Progenitor cell of endocrine pancreas (in vitro differentiated cells): ENCODE results near the gene GTPBP6. TPM values are rescaled to one million over a fixed set of nuclear protein-coding genes. Genes with fewer than 3 reads are reported as not detected.
"Not testable (repeated sequence)": the region's sequence is repeated elsewhere in the genome, so short reads cannot be mapped to it uniquely, and the experiment has no call there.

Source experiments
- DNase-seq: peaks from one replicate; pipeline ENCODE4 v3.0.0; 2021; ENCODE audit warnings: low spot score; ENCODE audit not compliant: unreplicated experiment
- H3K27ac Mint-ChIP-seq: 2 replicates; pipeline ENCODE4 v1.8.0; 2021; ENCODE audit warnings: mild to moderate bottlenecking, moderate library complexity, mixed read lengths
- H3K27me3 Mint-ChIP-seq: 2 replicates; pipeline ENCODE4 v1.8.0; 2021; ENCODE audit warnings: mixed read lengths
- H3K36me3 Mint-ChIP-seq: 2 replicates; pipeline ENCODE4 v1.8.0; 2022; ENCODE audit warnings: mixed read lengths; ENCODE audit not compliant: insufficient read depth
- H3K4me1 Mint-ChIP-seq: 2 replicates; pipeline ENCODE4 v1.8.0; 2021; ENCODE audit warnings: low read depth, mixed read lengths
- H3K4me3 Mint-ChIP-seq: 2 replicates; pipeline ENCODE4 v1.8.0; 2021; ENCODE audit warnings: low read depth, mild to moderate bottlenecking, moderate library complexity, mixed read lengths
- H3K9me3 Mint-ChIP-seq: 2 replicates; pipeline ENCODE4 v1.8.0; 2021; ENCODE audit warnings: low read depth, mixed read lengths
- total RNA-seq: library from RNA; stranded (reverse); gene quantifications from 2 replicates; pipeline ENCODE4 v1.2.1, GENCODE V29; 2021
- TF ChIP-seq, protein P1 (sequence below): fragments of 200-600 bp; sonication (generic); IDR thresholded peaks from one replicate; pipeline ENCODE4 v1.5.0; 2021; ENCODE audit warnings: antibody characterized with exemption, mild to moderate bottlenecking; ENCODE audit not compliant: unreplicated experiment

Gene GTPBP6
- total RNA-seq, 1 donor from 2014 or later: 72.7 TPM

DNA sequence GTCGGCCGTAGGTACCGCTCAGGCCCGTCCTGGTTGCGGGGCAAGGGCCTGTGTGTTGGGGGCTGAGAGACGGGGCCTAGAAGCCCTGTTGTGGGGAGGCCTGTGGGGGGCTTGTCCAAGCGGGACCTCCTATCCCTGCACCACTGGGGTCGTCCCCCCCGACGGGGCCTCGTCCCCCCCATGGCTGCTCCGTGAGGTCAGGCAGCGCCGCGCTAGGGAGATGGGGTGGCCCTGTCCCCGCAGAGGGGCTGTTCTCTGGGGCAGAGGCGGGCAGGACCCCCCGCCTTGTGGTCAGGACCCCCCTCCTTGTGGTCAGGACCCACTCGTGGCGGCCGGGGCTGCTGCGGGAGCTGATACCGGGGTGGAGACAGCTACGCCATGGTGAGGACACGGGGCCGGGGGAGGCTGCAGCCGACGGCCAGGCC lies 12.1 kb upstream of the GTPBP6 start:
- Mint-ChIP-seq H3K36me3 (peaks cover 7% of the 10 kb centered on the region), H3K4me1 (no peaks in the 10 kb centered on the region), H3K9me3 (no peaks in the 10 kb centered on the region), H3K27ac (no peak overlapping the region), H3K27me3 (no peaks in the 10 kb centered on the region), H3K4me3 (no peak overlapping the region)
- DNase-seq: no peak
- TF ChIP-seq, protein P1, sequence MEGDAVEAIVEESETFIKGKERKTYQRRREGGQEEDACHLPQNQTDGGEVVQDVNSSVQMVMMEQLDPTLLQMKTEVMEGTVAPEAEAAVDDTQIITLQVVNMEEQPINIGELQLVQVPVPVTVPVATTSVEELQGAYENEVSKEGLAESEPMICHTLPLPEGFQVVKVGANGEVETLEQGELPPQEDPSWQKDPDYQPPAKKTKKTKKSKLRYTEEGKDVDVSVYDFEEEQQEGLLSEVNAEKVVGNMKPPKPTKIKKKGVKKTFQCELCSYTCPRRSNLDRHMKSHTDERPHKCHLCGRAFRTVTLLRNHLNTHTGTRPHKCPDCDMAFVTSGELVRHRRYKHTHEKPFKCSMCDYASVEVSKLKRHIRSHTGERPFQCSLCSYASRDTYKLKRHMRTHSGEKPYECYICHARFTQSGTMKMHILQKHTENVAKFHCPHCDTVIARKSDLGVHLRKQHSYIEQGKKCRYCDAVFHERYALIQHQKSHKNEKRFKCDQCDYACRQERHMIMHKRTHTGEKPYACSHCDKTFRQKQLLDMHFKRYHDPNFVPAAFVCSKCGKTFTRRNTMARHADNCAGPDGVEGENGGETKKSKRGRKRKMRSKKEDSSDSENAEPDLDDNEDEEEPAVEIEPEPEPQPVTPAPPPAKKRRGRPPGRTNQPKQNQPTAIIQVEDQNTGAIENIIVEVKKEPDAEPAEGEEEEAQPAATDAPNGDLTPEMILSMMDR: no peak

DNA sequence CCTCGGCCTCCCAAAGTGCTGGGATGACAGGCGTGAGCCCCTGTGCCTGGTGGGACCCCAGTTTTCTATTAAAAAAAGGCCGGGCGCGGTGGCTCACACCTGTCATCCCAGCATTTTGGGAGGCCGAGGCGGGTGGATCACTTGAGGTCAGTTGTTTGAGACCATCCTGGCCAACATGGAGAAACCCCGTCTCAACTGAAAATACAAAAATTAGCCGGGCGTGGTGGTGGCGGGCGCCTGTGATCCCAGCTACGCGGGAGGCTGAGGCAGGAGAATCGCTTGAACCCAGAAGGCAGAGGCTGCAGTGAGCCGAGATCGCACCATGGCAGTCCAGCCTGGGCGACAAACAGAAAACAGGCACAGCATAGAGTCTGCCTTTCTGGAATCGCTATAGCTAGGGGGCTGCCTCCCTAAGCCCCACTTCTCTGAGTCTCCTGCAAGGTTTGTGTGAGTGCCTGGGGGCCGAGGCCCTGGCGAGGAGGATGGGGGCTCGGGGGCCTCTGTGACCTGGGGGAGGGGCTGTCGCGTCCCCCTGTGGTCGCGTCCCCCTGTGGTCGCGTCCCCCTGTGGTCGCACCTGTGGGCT lies 11.6 kb upstream of the GTPBP6 start:
- not testable (repeated sequence) for H3K27me3 Mint-ChIP-seq, H3K4me3 Mint-ChIP-seq, H3K27ac Mint-ChIP-seq, H3K9me3 Mint-ChIP-seq, DNase-seq, H3K36me3 Mint-ChIP-seq, H3K4me1 Mint-ChIP-seq

DNA sequence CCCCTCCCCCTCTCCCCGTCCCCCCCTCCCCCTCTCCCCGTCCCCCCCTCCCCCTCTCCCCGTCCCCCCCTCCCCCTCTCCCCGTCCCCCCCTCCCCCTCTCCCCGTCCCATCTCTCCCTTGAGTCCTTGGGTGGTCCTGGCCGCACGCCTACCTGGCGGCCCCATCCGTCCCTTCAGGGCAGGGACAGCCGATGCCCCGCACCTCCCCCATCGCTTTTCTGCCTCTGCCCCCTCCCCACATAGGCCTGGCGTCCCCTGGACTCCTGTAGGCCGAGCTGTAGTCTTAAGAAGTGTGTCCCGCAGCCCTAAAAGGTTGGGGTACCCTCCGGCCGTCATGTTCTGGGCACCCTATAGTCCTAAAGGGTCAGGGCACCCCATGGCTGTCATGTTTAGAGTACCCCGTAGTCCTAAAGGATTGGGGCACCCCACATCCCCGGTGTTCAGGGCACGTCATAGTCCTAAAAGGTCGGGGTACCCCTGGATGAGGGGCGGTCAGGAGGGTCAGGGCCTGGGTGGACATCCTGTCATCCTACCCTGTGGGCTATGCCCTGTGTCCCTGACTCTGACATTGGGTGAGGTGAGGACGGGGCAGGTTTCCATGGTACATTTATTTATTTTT lies 10.8 kb upstream of the GTPBP6 start:
- Mint-ChIP-seq H3K27ac (peak overlapping the region; percentile 89), H3K36me3 (peaks cover 1% of the 10 kb centered on the region), H3K27me3 (no peaks in the 10 kb centered on the region), H3K4me1 (no peaks in the 10 kb centered on the region), H3K9me3 (no peaks in the 10 kb centered on the region), H3K4me3 (no peak overlapping the region)
- DNase-seq: no peak
- TF ChIP-seq, protein P1: no peak

DNA sequence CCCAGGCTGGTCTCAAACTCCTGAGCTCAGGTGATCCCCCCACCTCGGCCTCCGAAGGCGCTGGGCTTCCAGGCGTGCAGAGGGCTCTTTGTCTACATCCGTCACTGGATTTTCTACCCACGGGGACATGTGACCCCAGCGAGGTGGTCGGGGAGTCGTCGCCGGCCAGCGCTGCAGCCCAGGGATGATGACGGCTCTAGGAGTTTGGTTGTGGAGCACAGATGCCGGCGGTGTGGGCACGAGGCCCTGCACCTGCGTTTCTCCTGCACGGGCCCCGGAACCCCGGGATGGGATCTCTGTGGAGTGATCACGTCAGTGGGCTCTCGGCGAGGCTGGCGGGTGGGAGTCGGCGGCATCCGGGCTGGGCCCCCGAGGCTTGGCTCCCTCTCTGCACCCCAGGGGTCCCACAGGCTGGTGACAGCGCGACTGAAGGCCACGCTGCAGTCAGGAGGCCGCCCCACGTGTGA lies 9.1 kb upstream of the GTPBP6 start:
- DNase-seq: no peak
- Mint-ChIP-seq H3K27ac (peak overlapping the region; percentile 62), H3K27me3 (no peaks in the 10 kb centered on the region), H3K36me3 (no peaks in the 10 kb centered on the region), H3K4me1 (peaks cover 4% of the 10 kb centered on the region), H3K4me3 (no peak overlapping the region), H3K9me3 (no peaks in the 10 kb centered on the region)
- TF ChIP-seq, protein P1: no peak

DNA sequence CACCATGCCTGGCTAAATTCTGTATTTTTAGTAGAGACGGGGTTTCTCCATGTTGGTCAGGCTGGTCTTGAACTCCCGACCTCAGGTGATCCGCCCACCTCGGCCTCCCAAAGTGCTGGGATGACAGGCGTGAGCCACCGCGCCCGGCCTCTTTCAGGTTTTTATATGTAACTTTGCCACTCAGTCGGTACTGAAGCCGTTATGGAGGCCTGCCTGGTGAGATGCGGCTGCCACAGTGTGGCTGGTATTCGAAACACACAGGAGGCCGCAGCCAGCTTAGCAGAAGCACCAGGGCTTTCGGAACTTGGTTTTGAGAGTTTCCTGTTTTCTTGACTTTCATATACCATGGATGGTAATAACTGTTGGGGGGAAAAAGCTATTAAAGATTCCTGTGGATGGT lies 6.1 kb upstream of the GTPBP6 start:
- H3K36me3 Mint-ChIP-seq, H3K4me3 Mint-ChIP-seq, DNase-seq, H3K4me1 Mint-ChIP-seq, H3K9me3 Mint-ChIP-seq, H3K27ac Mint-ChIP-seq, H3K27me3 Mint-ChIP-seq: not testable (repeated sequence)

DNA sequence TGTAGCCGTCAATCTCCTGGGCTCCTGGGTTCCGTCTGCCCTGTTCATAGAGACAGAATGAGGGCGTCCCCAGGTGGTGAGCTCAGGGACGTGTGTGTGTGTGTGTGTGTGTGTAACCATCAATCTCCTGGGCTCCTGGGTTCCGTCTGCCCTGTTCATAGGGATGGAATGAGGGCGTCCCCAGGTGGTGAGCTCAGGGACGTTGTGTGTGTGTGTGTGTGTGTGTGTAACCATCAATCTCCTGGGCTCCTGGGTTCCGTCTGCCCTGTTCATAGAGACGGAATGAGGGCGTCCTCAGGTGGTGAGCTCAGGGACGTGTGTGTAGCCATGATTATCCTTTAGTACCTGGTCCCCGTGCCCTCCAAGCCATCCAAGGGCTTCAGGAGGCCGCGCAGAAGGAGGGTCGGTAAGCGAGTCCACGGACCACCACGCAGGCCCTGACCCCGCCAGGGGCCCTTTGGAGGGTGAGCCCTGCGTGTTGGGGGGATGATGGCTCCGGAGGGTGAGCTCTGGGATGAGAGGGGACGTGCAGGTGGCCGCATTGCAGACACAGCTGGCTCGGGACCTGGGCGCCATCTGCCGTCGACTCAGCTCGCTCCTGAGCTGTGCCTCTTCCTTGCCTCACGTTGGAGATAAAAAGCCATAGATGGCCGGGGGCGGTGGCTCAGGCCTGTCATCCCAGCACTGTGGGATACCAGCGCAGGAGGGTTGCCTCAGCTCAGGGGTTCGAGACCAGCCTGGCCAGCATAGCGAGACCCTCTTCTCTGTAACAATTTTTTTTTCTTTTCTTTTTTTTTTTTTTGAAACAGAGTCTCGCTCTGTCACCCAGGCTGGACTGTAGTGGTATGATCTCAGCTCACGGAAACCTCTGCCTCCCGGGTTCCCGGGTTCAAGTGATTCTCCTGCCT lies 5.4 kb upstream of the GTPBP6 start:
- Mint-ChIP-seq H3K27ac (peak overlapping the region; percentile 85), H3K9me3 (no peaks in the 10 kb centered on the region), H3K36me3 (no peaks in the 10 kb centered on the region), H3K4me3 (no peak overlapping the region), H3K4me1 (peaks cover 7% of the 10 kb centered on the region), H3K27me3 (no peaks in the 10 kb centered on the region)
- TF ChIP-seq, protein P1: no peak
- DNase-seq: no peak
